ENCODE measurements around the gene C22orf15. TPM values are rescaled to one million over a fixed set of nuclear protein-coding genes. Genes with fewer than 3 reads are reported as not detected.

Gene C22orf15
- total and polyA plus RNA-seq, 2 donors: 0.63 to 0.82 TPM

DNA sequence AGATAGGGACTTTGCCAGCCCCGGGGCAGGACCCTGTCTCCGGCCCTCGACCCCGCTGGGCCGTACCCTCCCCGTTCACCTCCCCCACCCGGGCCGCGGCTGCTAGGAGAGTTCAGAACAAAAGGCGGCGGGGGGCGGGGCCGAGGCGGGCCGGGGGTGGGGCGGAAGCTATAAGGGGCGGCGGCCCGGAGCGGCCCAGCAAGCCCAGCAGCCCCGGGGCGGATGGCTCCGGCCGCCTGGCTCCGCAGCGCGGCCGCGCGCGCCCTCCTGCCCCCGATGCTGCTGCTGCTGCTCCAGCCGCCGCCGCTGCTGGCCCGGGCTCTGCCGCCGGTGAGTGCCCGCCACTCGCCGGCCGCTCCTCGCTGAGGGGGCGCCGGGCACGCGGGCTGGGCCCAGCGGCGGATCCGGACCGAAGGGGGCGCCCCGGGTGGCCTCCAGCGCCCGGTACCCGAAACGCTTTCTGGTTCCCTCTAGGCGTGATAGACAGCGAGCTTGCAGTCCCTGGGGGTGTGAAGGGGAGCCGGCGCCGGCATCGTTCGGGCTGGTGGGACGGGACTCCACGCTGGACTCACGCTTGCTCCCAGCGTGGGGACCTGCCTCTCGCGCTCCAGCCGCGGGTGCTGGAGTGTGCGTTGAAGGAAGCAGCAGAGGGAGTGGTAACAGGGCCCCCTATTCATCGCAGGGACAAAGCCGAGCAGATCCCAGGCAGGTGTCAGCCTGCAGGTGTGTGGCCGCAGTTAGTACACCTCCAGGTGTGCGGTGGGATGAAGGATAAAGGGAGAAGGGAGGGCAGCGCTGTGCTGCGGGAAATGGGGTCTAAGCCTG lies 10.1 kb downstream of the C22orf15 start, which contains the start of gene MMP11:
MMP11 (plus strand) TSS at position 201 of the 825 bp plus-strand sequence; CDS start at position 223, 22 bp downstream.
- H3K27ac ChIP-seq (ENCODE audit: low read depth): no peak within 1 kb of the TSS
- peak within 1 kb of the TSS; percentile 47 for H3K4me3 ChIP-seq (ENCODE audit: low read depth, low read length)
- H3K36me3 ChIP-seq (ENCODE audit: insufficient read depth): no peaks in the 10 kb centered on the region
- WGBS: 4% methylated on average over 79 of the region's 79 CpGs
- DNase-seq (ENCODE audit: extremely low spot score): no peak
- H3K4me1 ChIP-seq (ENCODE audit: insufficient read depth): no peaks in the 10 kb centered on the region

DNA sequence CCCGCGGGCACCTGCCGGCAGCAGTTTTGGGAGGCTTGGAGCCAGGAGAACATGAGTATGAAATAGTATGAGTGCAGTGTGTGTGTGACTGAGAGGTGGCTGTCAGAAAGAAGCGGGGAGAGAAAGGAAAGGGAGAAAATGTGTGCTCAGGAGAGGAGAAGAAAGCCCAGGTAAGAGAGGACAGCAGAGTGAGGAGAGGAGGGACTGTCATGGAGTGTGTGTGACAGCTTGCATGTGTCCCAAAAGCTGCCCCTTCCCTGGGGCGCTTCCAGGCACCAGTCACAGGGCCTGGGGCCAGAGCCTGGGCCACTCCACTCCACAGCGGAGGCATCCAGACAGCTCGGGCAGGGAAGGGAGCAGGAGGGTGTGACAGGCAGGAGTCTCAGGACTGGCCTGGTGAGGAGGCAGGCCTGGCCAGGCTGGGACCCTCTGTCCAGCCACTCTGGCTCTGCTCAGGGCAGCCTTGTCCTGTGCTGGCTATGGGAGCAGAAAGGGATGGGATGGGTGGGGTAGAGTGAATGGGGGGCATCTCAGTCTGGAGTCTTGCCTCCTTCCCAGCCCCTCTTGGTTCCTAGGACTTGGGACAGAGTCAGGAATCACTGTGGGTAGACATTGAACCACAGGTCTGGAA lies 10.8 kb downstream of the C22orf15 start:
- Histone ChIP-seq H3K36me3 (ENCODE audit: insufficient read depth) (no peaks in the 10 kb centered on the region), H3K4me1 (ENCODE audit: insufficient read depth) (no peaks in the 10 kb centered on the region), H3K4me3 (ENCODE audit: low read depth, low read length) (no peak overlapping the region), H3K27ac (ENCODE audit: low read depth) (no peak overlapping the region)
- 64% methylated on average over 7 of the region's 7 CpGs for WGBS
- DNase-seq (ENCODE audit: extremely low spot score): no peak

- 50% methylated on average over 12 of the region's 12 CpGs for WGBS
Measured at GRCh38 chr22:23774114-23774921, 11.5 kb downstream of the C22orf15 start.

DNA sequence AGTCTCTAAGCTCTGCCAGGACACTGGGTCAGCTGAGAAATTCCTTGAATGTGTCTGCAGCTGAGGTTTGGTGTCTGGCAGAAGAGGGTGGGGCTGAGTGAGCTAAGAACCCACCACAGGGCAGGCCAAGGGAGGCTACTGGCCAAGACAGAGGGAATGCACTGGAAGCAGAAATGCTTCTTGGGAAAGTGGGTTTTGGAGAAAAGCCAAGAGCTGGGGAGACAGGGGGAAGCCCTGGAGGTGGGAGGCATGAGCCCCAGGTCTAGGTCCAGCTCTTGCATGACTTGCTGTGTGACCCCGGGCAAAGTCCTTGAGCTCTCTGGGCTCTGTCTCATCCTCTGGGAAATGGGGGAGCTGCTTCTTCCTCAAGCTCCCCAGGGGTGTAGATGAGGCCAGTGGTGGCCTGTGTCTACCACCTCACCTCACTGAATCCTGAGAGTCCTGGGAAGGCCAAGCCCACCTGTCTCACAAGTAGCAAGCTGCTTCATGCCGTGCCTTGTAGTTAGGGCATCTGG lies 12.2 kb downstream of the C22orf15 start:
- H3K36me3 ChIP-seq (ENCODE audit: insufficient read depth): no peaks in the 10 kb centered on the region
- H3K4me3 ChIP-seq (ENCODE audit: low read depth, low read length): no peak overlapping the region
- 71% methylated on average over 2 of the region's 2 CpGs for WGBS
- no peak for DNase-seq (ENCODE audit: extremely low spot score)
- no peak overlapping the region for H3K27ac ChIP-seq (ENCODE audit: low read depth)
- no peaks in the 10 kb centered on the region for H3K4me1 ChIP-seq (ENCODE audit: insufficient read depth)

More at GRCh38 chr22:23774114-23774921, 11.5 kb downstream of the C22orf15 start:
- H3K27ac ChIP-seq (ENCODE audit: low read depth): no peak overlapping the region
- H3K4me1 ChIP-seq (ENCODE audit: insufficient read depth): no peaks in the 10 kb centered on the region
- no peak overlapping the region for H3K4me3 ChIP-seq (ENCODE audit: low read depth, low read length)
- no peaks in the 10 kb centered on the region for H3K36me3 ChIP-seq (ENCODE audit: insufficient read depth)
- no peak for DNase-seq (ENCODE audit: extremely low spot score)

- H3K36me3 ChIP-seq (ENCODE audit: insufficient read depth): no peaks in the 10 kb centered on the region
- no peak overlapping the region for H3K27ac ChIP-seq (ENCODE audit: low read depth)
- DNase-seq (ENCODE audit: extremely low spot score): no peak
- H3K4me3 ChIP-seq (ENCODE audit: low read depth, low read length): no peak overlapping the region
- H3K4me1 ChIP-seq (ENCODE audit: insufficient read depth): no peaks in the 10 kb centered on the region
- 85% methylated on average over 3 of the region's 3 CpGs for WGBS
Measured at GRCh38 chr22:23775779-23776375, 13.1 kb downstream of the C22orf15 start.

DNA sequence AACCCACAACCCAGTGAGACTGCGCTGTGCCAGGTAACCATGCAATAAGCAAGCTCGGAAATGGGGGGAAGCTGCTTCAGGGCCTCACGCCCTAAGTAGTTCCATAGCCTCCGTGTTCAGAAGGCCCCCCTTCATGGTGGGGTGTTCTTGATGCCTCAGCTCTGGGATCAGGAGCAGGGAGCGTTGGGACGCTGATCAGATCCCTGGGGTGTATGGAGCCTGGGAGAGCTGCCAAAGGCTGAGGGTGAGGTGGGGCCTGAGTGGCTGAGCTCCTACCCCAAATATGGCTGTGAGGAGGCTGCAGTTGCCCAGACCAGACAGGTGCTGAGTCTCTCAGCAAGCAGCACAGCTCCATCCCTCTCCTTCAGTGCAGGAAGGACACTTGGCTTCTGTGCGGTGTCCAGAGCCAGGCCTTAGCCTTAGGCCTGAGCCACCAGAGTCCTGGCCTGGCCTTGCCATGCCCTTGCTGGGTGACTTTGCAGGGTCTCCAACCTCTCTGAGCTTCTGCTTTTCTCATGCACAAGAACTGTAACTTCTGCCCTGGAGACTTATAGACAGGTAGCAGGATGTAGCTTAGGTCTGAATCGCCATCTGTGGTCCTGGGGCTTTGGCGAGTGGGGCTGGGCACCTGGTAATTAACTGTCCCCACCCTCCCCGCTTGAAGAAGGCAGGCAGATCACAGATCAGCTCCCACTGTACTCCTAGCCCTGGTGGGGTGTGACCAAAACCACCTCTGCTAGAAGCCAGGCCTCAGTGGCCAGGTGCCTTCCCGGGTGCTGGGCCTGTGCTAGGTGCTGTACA lies 15.2 kb downstream of the C22orf15 start:
- no peak overlapping the region for H3K4me3 ChIP-seq (ENCODE audit: low read depth, low read length)
- H3K4me1 ChIP-seq (ENCODE audit: insufficient read depth): no peaks in the 10 kb centered on the region
- WGBS: 69% methylated on average over 11 of the region's 11 CpGs
- H3K36me3 ChIP-seq (ENCODE audit: insufficient read depth): no peaks in the 10 kb centered on the region
- no peak for DNase-seq (ENCODE audit: extremely low spot score)
- H3K27ac ChIP-seq (ENCODE audit: low read depth): no peak overlapping the region

DNA sequence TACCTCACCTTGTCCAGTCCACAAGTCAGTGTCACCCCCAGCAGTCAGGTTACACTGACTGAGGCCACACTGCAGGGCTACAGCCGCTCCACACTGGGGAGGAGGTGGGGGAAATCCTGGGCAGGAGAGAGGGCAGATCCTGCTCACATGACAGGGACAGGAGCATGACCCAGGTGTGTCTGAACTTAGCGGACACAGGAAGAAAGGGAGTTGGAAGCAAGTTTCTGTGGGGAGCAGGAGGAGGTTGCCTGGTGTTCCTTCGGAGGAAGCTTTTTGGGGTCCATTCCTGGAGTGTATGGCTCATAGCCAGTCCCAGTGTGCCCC lies 15.7 kb downstream of the C22orf15 start:
- WGBS: 90% methylated on average over 3 of the region's 3 CpGs

DNA sequence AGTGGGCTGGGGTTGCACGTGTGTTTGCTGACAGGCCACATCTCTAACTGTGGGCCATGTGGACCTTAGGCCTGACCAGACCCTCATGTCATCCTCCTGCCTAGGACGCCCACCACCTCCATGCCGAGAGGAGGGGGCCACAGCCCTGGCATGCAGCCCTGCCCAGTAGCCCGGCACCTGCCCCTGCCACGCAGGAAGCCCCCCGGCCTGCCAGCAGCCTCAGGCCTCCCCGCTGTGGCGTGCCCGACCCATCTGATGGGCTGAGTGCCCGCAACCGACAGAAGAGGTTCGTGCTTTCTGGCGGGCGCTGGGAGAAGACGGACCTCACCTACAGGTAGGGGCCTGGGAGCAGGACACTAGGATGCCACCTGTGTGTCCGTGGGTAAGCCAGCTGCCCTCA lies 16.3 kb downstream of the C22orf15 start:
- Histone ChIP-seq H3K4me3 (ENCODE audit: low read depth, low read length) (no peak overlapping the region), H3K27ac (ENCODE audit: low read depth) (no peak overlapping the region), H3K4me1 (ENCODE audit: insufficient read depth) (no peaks in the 10 kb centered on the region), H3K36me3 (ENCODE audit: insufficient read depth) (no peaks in the 10 kb centered on the region)
- no peak for DNase-seq (ENCODE audit: extremely low spot score)
- WGBS: 92% methylated on average over 16 of the region's 16 CpGs

More for the DNA sequence above, 15.7 kb downstream of the C22orf15 start:
- Histone ChIP-seq H3K27ac (ENCODE audit: low read depth) (no peak overlapping the region), H3K4me1 (ENCODE audit: insufficient read depth) (no peaks in the 10 kb centered on the region), H3K4me3 (ENCODE audit: low read depth, low read length) (no peak overlapping the region), H3K36me3 (ENCODE audit: insufficient read depth) (no peaks in the 10 kb centered on the region)
- no peak for DNase-seq (ENCODE audit: extremely low spot score)

DNA sequence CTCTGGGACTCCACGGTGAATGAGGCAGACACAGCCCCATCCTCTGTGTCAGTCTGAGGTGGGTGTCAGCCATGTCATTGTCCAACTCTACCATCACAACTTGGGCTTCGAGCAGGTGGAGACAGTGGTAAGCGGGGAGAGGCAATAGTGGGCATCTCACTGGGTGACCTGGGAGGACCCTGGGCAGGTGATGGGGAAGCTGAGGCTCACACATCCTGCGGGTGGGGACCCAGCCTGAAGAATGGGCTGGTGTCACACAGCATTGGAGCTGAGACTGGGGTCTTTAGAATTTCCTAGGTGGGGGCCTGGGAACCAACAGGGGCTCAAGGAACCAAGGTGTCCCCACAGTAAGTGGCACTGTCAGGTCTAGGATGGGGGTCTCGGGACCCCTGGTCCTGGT lies 16.9 kb downstream of the C22orf15 start:
- 94% methylated on average over 5 of the region's 5 CpGs for WGBS
- Histone ChIP-seq H3K4me3 (ENCODE audit: low read depth, low read length) (no peak overlapping the region), H3K27ac (ENCODE audit: low read depth) (no peak overlapping the region), H3K4me1 (ENCODE audit: insufficient read depth) (no peaks in the 10 kb centered on the region), H3K36me3 (ENCODE audit: insufficient read depth) (no peaks in the 10 kb centered on the region)
- DNase-seq (ENCODE audit: extremely low spot score): no peak

- H3K4me3 ChIP-seq (ENCODE audit: low read depth, low read length): no peak overlapping the region
- no peaks in the 10 kb centered on the region for H3K36me3 ChIP-seq (ENCODE audit: insufficient read depth)
- 93% methylated on average over 20 of the region's 20 CpGs for WGBS
- no peak overlapping the region for H3K27ac ChIP-seq (ENCODE audit: low read depth)
- no peaks in the 10 kb centered on the region for H3K4me1 ChIP-seq (ENCODE audit: insufficient read depth)
- DNase-seq (ENCODE audit: extremely low spot score): no peak
Measured at GRCh38 chr22:23780146-23780748, 17.5 kb downstream of the C22orf15 start.

GRCh38 chr22:23781065-23781464 lies 18.3 kb downstream of the C22orf15 start:
- H3K36me3 ChIP-seq (ENCODE audit: insufficient read depth): no peaks in the 10 kb centered on the region
- 85% methylated on average over 15 of the region's 15 CpGs for WGBS
- H3K4me3 ChIP-seq (ENCODE audit: low read depth, low read length): no peak overlapping the region
- H3K27ac ChIP-seq (ENCODE audit: low read depth): no peak overlapping the region
- no peak for DNase-seq (ENCODE audit: extremely low spot score)
- no peaks in the 10 kb centered on the region for H3K4me1 ChIP-seq (ENCODE audit: insufficient read depth)

- H3K27ac ChIP-seq (ENCODE audit: low read depth): no peak overlapping the region
Measured at GRCh38 chr22:23781511-23782183, 18.9 kb downstream of the C22orf15 start.

More at GRCh38 chr22:23781511-23782183, 18.9 kb downstream of the C22orf15 start:
- DNase-seq (ENCODE audit: extremely low spot score): no peak
- Histone ChIP-seq H3K4me3 (ENCODE audit: low read depth, low read length) (no peak overlapping the region), H3K36me3 (ENCODE audit: insufficient read depth) (no peaks in the 10 kb centered on the region), H3K4me1 (ENCODE audit: insufficient read depth) (peaks cover 3% of the 10 kb centered on the region)
- 65% methylated on average over 14 of the region's 14 CpGs for WGBS
